Lower leg skin (tissue), 4 donors: ENCODE results near the gene TRIM13. TPM values are rescaled to one million over a fixed set of nuclear protein-coding genes. Genes with fewer than 3 reads are reported as not detected.

Experiments
- DNase-seq, 2 donors: peaks; one replicate each; pipeline ENCODE4 v3.0.0-alpha.2; 2019; ENCODE audit warnings: low spot score in 2 of 2
- H3K4me3 ChIP-seq: fragments of 200-600 bp; sonication (generic); 2 replicates; pipeline ENCODE4 v1.5.1; 2017; ENCODE audit warnings: mild to moderate bottlenecking, low read depth; ENCODE audit not compliant: poor library complexity, severe bottlenecking
- CTCF ChIP-seq, 3 donors: fragments of 450-650 bp; IDR thresholded peaks; one replicate each; pipeline ENCODE4 v1.5.1; 2016; ENCODE audit warnings: antibody characterized with exemption in 3 of 3, mild to moderate bottlenecking in 3 of 3, moderate library complexity in 2 of 3
- POLR2A ChIP-seq, 2 donors: fragments of 450-650 bp; IDR thresholded peaks; one replicate each; pipeline ENCODE4 v1.6.1; 2016 to 2017; ENCODE audit warnings: antibody characterized with exemption in 2 of 2, mild to moderate bottlenecking in 1 of 2, moderate library complexity in 1 of 2
- WGBS, 2 donors: methylation state at CpG; one replicate each; pipeline ENCODE4 v1.1.5; 2018; 5-methylcytosine and 5-hydroxymethylcytosine counted together
- intact Hi-C: fragments of 100-400 bp; cut with DNase I; formaldehyde crosslinking; loops from one replicate; pipeline ENCODE4 v1.15.0; 2023; ENCODE audit warnings: low total_unique reads
- total RNA-seq, 4 donors: library from RNA; depleted of rRNA; stranded (reverse); fragments of >200 nt; gene quantifications; one replicate each; pipeline ENCODE4 v1.1.0, GENCODE V29; 2016

The TRIM13 gene
- total RNA-seq, 4 donors from 2014 or later = 19.4 to 39.2 (median 27.5) TPM

GRCh38 chr13:50030315-50030714, 33.5 kb downstream of the TRIM13 start:
- 88 to 92% methylated on average over 3 of the region's 3 CpGs for WGBS, 2 donors
- TF ChIP-seq POLR2A (IDR thresholded peaks at IDR 0.05) = no peak
- intact Hi-C loops = no loop called here
- no peak overlapping the region for H3K4me3 ChIP-seq
- no peak for DNase-seq

- no peak overlapping the region for H3K4me3 ChIP-seq
- TF ChIP-seq CTCF (IDR thresholded peaks at IDR 0.05) = no peak
- TF ChIP-seq POLR2A (IDR thresholded peaks at IDR 0.05) = no peak
- intact Hi-C loops = no loop called here
- DNase-seq = no peak
Observed at GRCh38 chr13:50033725-50034124, 36.9 kb downstream of the TRIM13 start.

DNA sequence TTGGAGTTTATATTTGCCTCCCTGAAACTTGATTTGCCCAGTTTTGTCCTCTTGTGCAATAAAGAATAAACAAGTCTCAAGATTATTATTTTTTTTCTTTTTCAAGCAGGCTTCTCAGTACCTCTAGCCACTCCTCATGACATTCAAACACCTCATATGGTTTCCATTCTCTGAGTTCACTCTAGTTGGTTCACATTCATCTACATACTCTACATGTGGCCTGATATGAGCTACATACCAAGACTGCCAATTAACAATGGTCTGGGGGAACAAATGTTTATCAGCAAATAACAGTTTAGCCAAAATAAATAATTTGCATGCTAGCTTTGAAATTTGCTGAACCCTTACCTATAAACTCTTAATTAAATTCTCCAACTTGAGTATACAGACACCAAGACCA, 40.9 kb downstream of the TRIM13 start:
- DNase-seq = no peak
- TF ChIP-seq POLR2A (IDR thresholded peaks at IDR 0.05) (no peak), CTCF (IDR thresholded peaks at IDR 0.05) (no peak)
- H3K4me3 ChIP-seq = no peak overlapping the region
- intact Hi-C loops = no loop called here

- DNase-seq = no peak
- intact Hi-C loops = no loop called here
- no peak for TF ChIP-seq CTCF (IDR thresholded peaks at IDR 0.05)
- TF ChIP-seq POLR2A (IDR thresholded peaks at IDR 0.05) = no peak
- H3K4me3 ChIP-seq = no peak overlapping the region
- WGBS, 2 donors = 95 to 99% methylated on average over 6 of the region's 6 CpGs
Observed at GRCh38 chr13:50038266-50038665, 41.4 kb downstream of the TRIM13 start.

DNA sequence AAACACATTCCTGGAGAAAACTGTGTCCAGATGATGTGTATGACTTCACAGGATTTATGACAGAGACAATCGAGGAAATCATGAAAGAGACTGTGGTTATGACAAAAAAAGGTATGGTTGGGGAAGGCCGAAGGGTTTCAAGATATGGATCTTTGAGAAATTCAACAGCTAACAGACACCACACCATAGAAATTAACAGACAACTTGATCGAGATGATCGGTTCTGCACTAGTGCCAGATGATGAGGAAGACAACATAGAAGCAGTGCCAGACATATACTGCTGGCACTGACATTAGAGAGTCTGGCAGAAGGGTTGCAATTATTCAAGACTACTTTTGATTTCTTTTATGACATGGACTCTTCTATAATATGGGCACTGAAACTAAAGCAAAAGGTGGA, 55.6 kb downstream of the TRIM13 start:
- intact Hi-C loops = loop anchor here (5.0 kb wide), 2 partner anchors 40 to 340 kb away; no protein-coding TSS in a partner anchor
- no peak for TF ChIP-seq POLR2A (IDR thresholded peaks at IDR 0.05)
- no peak overlapping the region for H3K4me3 ChIP-seq
- DNase-seq = no peak
- WGBS, 2 donors = 78 to 85% methylated on average over 4 of the region's 4 CpGs

GRCh38 chr13:50053844-50054243, 57.0 kb downstream of the TRIM13 start:
- no peak for DNase-seq
- WGBS, 2 donors = 82 to 91% methylated on average over 1 of the region's 1 CpG
- intact Hi-C loops = loop anchor here (5.0 kb wide), 2 partner anchors 42 to 338 kb away; no protein-coding TSS in a partner anchor
- no peak overlapping the region for H3K4me3 ChIP-seq
- TF ChIP-seq CTCF (IDR thresholded peaks at IDR 0.05) = no peak
- no peak for TF ChIP-seq POLR2A (IDR thresholded peaks at IDR 0.05)

- intact Hi-C loops = no loop called here
Observed at GRCh38 chr13:50055454-50055853, 58.6 kb downstream of the TRIM13 start.

More at GRCh38 chr13:50055454-50055853, 58.6 kb downstream of the TRIM13 start:
- H3K4me3 ChIP-seq = no peak overlapping the region
- 85 to 96% methylated on average over 1 of the region's 1 CpG for WGBS, 2 donors
- DNase-seq = no peak
- no peak for TF ChIP-seq POLR2A (IDR thresholded peaks at IDR 0.05)
- no peak for TF ChIP-seq CTCF (IDR thresholded peaks at IDR 0.05)
